ENCODE measurements around the gene MAD1L1.

DNA sequence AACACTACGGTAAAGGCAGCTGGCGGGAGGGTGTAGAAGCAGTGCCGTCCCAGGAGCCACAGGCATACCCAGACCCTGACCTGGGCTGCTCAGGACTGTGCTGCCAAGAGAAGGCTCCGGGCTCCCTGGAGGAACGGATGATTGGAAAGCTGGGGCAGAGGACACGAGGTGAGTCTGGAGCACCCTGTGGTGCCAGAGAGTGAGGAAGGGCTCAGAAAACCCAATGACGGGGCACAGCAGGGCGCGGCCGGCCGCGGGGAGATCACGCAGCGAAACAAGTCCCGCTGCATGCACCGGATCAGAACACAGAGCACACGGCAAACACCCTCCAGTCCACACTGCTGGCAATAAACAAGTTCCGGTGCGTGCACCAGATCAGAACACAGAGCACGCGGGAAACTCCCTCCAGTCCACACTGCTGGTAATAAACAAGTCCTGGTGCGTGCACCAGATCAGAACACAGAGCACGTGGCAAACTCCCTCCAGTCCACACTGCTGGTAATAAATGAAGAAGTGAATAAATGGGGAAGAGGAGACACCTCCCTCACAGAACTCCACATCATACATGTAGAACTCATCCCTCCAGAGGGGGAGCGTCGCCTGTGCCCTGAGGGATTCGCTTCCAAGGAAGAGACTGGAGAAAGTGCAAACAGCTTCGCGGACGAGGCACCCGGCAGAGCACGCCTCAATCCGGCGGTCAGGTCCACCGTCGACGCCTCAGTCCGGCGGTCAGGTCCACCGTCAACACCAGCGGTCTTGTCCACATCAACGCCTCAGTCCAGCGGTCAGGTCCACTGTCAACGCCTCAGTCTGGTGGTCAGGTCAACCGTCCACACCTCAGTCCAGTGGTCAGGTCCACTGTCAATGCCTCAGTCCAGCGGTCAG lies 265.0 kb downstream of the MAD1L1 start:
- TF ChIP-seq, protein P1, sequence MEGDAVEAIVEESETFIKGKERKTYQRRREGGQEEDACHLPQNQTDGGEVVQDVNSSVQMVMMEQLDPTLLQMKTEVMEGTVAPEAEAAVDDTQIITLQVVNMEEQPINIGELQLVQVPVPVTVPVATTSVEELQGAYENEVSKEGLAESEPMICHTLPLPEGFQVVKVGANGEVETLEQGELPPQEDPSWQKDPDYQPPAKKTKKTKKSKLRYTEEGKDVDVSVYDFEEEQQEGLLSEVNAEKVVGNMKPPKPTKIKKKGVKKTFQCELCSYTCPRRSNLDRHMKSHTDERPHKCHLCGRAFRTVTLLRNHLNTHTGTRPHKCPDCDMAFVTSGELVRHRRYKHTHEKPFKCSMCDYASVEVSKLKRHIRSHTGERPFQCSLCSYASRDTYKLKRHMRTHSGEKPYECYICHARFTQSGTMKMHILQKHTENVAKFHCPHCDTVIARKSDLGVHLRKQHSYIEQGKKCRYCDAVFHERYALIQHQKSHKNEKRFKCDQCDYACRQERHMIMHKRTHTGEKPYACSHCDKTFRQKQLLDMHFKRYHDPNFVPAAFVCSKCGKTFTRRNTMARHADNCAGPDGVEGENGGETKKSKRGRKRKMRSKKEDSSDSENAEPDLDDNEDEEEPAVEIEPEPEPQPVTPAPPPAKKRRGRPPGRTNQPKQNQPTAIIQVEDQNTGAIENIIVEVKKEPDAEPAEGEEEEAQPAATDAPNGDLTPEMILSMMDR (IDR thresholded peaks at IDR 0.05) = no peak
- TF ChIP-seq POLR2A (IDR thresholded peaks at IDR 0.05) = no peak
